Hematopoietic multipotent progenitor cell treated with erythropoietin and hydrocortisone succinate and interleukin-3 and kit ligand, for 8 days (in vitro differentiated cells): ENCODE data around the gene F2R.
"Not testable (repeated sequence)": the region's sequence is repeated elsewhere in the genome, so short reads cannot be mapped to it uniquely, and the experiment has no call there.

Experiments
- DNase-seq: peaks from one replicate; pipeline ENCODE4 v3.0.0-alpha.2; 2015

F2R gene

DNA sequence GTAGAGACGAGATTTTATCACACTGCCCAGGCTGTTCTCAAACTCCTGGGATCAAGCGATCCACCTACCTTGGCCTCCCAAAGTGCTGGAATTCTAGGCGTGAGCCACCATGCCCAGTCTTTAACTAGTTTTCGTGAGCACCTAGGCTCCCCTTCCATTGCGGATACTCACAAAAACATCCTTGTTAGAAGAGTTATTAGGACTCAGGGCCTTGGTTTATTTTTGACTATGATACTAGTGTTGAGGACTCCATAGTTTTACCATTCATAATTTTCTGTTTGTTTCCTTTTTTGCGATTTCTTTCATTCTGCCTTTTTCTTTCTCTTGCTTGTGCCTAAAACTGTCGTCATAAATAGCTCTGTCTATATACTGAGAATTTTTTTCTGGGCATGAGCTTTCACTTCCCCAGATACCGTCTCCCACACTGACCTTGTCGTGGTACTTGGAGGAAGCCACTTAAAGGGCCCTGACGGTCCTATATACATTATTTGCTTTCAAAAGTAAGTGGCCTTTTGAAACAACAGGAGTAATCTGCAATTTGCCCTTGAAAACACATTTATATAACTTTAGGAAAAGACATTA lies 5.2 kb downstream of the F2R start:
- DNase-seq = no peak

DNA sequence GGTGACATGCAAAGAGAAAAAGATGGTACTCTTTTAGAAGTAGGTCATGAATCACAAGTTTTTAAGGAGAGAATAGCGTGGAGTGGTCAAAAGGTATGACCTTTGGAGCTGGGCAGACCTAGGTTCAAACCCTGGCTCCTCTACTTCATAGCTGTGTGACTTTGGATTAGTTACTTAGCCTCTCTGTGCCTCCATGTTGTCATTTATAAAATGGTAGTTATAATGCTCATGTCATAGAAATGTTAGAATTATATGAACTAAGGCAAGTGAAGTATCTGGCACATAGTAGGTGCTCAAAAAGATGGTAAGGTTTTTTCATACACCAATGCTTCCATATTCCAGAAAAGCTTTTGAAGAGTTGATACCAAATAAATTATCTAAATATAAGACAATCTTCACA lies 7.3 kb downstream of the F2R start:
- no peak for DNase-seq

DNA sequence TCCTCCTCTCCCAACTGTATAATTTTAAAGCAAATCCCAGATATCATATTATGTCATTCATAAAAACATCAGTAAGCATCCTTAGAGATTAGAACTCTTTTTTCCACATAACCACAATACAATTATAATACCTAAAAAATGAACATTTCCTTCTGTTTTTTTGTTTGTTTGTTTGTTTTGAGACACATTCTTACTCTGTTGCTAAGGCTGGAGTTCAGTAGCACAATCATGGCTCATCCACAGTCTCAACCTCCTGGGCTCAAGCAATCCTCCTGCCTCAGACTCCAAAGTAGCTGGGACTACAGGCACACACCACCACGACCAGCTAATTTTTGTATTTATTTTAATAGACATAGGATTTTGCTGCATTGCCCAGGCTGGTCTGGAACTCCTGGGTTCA lies 8.0 kb downstream of the F2R start:
- DNase-seq = no peak

DNA sequence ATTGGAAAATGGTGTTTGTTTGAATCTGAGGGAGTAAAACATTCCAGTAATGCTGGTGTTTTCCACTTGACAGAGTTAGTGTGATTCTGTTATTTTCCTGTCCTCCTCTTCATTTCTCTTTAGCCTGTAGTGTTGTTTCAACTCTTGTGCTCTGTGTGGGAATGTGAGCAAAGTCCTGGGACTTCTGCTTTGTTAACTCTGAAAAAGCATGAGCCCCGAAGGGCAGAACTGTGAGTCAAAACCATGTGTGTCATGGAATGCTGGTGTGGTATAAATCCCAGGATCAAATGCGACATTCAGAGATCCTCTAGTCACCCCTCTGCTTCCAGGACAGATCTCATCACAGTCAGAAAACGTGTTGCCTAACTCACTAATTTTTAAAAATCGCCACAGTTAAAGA lies 8.9 kb downstream of the F2R start:
- DNase-seq = no peak

DNA sequence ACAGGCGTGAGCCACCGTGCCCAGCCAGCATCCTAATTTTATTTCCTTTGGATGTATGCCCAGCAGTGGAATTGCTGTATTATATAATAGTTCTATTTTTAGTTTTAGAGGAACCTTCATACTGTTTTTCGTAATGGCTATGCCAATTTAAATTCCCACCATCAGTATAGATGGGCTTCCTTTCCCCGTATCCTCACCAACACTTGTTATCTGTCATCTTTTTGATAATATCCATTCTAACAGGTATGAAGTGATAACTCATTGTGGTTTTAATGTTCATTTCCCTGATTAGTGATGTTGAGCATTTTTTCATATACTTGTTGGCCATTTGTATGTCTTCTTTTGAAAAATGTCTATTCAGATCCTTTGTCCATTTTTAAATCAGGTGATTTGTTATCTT lies 13.0 kb downstream of the F2R start:
- no peak for DNase-seq

DNA sequence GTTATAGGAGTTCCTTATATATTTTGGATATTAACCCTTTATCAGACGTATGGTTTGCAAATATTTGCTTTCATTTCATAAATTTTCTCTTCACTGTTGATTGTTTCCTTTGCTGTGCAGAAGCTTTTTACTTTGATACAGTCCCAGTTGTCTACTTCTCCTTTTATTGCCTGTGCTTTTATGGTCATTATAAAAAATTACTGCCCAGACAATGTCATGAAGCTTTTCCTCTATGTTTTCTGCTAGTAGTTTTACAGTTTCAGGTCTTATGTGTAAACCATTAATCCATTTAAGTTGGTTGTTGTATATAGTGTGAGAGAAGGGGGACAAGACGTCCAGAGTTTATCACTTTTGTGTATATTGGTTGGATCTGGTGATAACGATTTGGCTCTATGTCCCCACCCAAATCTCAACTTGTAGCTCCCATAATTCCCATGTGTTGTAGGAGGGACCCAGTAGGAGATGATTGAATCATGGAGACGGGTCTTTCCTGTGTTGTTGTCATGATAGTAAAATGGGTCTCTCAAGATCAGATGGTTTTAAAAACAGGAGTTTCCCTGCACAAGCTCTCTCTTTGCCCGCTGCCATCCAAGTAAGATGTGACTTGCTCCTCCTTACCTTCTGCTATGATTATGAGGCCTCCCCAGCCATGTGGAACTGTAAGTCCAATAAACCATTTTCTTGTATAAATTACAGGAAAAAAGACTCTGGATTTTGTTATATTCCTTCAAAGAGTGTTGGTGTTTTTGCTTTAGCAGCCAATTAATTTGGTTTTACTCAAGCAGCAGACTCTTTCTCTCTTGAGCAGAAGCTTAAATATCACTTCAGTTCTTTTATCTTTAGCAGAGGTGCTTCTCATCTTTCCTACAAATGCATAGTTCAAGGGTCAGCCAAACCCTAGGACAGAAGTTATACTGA lies 13.7 kb downstream of the F2R start:
- DNase-seq = no peak

DNA sequence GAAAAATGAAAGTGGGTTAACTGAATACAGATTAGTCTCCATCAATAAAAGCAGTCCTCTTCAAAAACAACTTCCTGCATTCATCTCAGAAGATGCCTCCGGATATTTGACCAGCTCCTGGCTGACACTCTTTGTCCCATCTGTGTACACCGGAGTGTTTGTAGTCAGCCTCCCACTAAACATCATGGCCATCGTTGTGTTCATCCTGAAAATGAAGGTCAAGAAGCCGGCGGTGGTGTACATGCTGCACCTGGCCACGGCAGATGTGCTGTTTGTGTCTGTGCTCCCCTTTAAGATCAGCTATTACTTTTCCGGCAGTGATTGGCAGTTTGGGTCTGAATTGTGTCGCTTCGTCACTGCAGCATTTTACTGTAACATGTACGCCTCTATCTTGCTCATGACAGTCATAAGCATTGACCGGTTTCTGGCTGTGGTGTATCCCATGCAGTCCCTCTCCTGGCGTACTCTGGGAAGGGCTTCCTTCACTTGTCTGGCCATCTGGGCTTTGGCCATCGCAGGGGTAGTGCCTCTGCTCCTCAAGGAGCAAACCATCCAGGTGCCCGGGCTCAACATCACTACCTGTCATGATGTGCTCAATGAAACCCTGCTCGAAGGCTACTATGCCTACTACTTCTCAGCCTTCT lies 16.6 kb downstream of the F2R start:
- no peak for DNase-seq

DNA sequence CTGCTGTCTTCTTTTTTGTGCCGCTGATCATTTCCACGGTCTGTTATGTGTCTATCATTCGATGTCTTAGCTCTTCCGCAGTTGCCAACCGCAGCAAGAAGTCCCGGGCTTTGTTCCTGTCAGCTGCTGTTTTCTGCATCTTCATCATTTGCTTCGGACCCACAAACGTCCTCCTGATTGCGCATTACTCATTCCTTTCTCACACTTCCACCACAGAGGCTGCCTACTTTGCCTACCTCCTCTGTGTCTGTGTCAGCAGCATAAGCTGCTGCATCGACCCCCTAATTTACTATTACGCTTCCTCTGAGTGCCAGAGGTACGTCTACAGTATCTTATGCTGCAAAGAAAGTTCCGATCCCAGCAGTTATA lies 17.1 kb downstream of the F2R start:
- DNase-seq = no peak

DNA sequence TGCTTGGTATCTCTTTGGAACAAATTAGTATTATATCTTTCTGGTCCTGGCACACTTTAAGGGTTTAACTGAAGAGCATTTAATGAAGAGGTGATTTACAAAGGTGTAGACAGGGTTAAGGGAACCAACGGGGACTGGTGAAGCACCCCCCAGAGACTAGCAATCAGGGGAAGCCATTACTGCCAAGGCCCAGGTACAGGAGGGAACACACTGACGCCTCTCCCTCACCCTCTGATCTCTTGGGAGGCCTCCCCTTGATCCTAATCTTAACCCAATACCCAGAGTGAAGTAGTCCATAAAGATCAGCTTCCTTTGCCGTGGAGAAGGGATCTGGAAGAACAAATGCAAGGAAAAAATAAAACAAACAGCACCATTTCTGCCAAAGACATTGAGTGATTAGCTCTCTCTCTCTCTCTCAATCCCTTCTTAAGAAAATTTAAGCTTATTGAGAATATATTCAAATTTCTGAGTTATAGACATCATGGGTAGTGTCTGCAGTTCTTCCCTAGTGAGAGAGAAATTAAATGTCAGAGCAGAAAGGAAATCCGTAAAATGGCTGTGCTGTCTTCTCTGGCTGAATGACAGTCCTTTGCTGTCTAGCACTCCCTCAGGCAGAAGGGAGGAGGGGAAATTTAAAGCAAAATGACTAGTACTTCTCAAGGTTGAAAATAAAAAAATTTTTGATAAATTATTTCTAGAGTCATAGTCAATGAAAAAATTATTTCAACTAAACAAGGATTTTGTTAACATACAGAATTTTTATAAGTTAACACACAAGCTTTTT lies 20.0 kb downstream of the F2R start:
- no peak for DNase-seq

DNA sequence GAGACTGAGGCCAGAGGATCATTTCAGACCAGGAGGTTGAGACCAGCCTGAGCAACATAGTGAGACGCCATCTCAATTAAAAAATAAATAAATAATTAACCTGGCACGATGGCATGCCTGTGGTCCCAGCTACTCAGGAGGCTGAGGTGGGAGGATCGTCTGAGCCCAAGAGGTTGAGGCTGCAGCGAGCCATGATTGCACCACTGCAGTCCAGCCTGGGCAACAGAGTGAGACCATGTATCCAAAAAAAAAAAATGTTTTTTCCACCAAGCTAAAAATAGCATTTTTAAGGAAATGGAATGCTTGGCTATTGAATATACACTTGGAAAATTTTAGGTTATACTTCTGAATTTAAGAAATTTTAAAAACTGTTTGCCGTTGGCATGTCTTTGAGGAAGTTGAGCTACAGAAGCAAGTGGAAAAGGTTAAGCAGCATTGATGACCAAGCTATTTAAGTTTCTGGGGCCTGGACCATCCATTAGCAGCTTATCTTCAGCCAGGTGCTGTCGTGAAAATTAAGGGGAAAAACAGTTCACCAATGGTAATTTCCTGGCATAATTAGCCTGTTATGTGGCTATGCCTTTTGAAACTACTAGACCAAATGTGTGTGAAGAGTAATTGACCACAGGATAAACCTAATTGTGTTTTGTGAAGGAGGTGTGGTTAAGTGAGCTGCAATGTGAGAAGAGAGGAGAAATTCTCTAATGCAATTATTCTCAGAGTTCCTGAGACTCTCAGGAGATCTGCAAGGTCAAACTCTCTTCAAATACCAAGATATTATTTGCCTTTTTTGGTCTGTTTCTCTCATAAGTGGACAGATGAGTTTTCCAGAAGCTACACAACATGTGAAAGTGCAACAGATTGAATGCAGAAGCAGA lies 21.0 kb downstream of the F2R start:
- no peak for DNase-seq

DNA sequence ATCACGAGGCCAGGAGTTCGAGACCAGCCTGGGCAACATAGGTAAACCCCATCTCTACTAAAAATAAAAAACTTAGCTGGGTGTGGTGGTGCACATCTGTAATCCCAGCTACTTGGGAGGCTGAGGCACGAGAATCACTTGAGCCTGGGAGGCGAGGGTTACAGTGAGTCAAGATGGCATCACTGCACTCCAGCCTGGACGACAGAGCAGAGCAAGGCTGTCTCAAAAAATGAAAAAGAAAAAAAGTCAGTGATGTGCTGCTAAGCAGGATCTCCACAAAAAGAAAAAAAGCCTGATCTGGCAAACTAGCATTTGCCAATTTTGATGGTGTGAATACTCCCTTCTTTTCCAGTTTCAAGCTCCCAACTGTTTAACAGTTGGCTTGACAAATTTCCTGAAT lies 21.9 kb downstream of the F2R start:
- no peak for DNase-seq

DNA sequence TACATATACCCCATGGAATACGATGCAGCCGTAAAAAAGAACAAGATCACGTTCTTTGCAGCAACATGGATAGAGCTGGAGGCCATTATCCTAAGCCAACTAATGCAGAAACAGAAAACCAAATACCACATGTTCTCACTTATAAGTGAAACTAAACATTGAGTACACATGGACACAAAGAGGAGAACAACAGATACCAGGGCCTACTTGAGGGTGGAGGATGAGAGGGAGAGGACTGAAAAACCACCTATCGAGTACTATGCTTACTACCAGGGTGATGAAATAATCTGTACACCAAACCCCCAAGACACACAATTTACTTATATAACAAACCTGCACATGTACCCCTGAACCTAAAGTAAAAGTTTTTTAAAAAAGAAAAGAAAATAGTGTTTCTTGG lies 25.6 kb downstream of the F2R start:
- DNase-seq = not testable (repeated sequence)

DNA sequence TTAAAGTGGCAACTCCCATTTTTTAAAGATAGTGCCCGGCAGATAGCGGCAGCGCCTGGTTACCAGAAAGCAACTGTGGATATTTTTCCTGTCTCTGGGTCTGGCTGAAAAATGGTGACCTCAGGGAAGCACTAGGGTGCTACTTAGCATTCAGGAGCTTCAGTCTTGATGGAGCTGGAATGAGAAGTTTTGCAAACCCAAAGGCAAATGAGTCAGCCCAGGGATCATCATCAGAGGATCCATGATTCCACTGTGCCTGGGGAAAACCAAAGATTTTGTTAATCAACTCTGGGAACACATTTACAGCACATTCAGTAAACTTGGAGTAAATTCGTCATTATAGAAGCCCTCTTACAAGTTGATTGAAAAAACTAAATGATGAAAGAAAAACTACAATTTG lies 26.7 kb downstream of the F2R start:
- peak; percentile 16 for DNase-seq

DNA sequence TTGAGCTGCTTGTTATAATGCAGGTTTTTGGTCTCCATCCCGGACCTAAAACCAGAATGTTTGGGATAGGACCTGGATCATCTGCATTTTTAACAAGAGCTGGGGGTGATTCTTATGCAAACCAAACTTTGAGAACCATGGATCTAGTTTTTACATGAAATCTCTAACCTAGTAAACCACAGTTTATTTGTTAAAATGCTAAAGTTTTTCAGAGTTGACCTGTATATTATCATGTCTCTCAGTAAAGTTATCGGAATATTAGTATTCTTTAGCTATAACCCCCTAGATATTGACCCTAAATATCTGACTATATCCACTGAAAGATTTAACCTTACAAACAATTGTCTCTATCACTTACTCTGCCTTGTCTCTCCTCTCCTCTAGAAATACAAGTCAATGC lies 28.7 kb downstream of the F2R start:
- no peak for DNase-seq

DNA sequence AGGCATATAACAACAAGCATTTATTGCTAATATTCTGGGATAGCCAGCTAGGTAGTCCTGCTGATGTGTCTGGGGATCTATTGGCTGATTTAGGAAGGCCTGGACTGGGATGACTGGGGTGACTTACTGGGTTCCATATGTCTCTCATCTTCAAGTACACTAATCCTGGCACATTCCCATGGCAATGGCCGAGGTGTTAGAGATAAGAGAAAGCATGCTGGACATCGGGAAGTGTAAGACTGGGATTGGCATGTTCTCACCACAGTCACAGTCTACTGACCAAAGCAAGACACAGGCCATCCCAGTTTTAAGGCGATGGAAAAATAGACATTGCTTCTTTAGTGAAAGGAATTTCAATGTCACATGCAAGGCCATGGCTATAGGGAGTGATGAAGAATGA lies 29.7 kb downstream of the F2R start:
- no peak for DNase-seq

DNA sequence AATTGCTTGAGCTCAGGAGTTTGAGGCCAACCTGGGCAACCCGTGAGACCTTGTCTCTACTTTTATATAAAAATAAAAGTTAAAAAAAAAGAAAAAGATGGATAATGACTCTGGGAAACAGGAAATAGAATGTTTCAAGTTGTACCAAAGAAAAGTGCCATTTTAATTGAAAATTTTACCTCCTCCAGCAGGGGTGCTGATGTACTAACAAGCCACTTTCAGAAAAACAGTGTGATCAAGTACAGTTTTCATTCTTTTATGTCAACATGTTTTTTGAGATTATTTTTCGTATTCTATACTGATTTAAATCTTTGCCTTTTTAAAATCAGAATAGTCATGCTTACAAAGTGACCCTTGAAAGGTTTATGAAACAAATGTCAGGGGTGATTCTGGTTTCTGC lies 30.8 kb downstream of the F2R start:
- DNase-seq = no peak

DNA sequence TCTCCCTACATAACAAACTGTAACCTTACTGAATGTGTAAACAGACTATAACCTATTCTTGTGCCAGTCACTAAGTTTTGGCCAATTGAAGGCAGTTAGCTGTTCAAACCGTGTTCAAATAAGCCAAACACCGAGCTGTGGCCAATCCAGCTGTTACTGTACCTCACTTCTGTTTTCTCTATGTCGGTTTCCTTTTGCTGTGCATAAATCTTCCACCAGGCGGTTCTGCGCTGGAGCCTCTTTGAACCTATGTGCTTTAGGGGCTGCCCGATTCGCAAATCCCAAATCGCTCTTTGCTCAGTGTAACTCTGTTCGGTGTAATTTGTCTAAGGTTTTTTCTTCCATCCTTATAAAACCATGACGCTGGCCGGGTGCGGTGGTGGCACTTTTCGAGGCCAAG lies 31.8 kb downstream of the F2R start:
- no peak for DNase-seq

DNA sequence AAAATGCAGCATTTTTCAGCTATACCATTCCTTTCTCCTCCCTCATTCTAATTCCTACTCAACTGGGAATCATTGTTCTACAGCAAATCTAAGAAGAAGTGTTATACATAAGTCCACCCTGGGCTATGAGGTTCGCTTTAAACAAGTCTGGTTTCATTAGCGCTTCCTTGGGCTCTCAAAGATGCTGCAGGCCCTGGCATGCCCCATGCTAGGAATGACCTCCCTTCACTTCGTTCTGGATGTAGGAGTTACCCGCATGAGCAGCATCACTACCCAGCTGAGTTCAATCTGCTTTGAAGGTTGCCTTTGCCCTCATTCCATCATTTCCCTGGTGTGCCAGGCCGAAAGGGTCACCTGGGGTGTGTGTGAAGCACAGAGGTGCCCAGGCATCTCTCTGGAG lies 35.4 kb downstream of the F2R start:
- DNase-seq = no peak

DNA sequence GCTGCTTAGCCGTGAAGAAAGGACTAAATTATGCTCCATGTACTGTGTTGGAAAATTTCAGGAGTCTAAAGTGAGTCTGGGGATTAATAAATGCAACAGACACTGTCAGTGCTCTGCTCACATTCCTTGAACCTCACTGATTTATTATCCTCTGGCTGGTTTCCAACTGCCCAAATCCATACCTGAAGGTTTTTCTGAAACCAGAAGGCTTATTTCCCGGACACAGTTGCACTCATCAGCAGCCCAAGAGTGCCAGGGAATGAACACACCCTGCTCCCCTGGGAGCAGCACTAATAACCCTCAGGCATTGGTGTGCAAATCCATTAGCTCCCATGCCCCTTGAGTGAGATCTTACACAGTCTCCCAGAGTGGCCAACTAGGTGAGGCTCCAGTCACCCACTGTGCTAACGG lies 38.7 kb downstream of the F2R start:
- no peak for DNase-seq

DNA sequence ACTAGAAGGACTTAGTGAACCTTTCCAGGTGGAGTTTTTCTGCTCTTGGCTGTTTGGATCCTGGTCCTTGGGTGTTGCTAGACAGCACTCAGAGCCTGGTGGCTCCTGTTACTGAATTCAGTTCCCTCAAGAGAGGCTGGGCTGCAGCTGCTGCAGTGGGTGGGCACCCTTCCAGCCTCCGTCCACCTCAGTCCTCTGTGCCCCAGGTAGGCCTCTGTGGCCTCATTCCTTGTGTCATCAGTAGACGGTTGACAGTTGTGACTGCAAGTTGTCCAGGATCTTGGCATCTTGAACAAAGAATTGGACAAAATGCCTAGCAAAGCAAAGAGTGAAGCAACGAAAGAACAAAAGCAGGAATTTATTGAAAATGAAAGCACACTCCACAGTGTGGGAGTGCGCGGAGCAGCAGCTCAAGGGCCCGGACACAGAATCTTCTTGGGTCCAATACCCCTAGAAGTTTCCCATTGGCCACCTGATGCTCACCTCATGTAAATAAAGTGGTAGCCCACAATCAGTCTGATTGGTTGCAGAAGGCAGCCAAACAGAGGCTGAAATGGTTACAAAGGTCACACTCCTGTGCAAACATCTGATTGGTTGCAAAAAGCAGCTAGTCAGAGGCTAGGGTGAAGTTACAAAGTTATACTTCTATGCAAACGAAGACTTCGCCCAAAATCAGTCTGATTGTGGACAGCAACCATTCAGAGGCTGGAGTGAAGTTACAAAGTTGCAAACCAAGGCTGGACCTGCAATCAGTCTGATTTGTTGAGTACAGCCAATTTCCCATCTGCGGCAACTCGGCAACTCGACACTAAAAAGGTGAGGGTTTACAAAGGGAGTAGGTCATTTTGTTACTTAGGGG lies 40.1 kb downstream of the F2R start:
- DNase-seq = no peak

DNA sequence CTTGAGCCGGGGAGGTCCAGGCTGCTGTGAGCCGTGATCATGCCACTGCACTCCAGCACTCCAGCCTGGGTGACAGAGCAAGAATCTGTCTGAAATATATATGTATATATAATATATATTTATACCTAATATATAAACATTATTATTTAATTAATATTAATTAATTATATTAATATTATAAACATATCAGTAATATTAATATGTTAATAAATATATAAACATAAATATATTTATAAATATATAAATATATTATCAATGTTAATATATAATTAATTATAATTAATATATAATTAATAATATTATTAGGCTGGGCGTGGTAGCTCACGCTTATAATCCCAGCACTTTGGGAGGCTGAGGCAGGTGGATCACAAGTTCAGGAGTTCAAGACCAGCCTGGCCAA lies 41.1 kb downstream of the F2R start:
- no peak for DNase-seq
